Gastrocnemius medialis (tissue), 4 donors: Measurements from ENCODE around the gene IL2RA. TPM values are rescaled to one million over a fixed set of nuclear protein-coding genes. Genes with fewer than 3 reads are reported as not detected.

Experiments used
- ATAC-seq, 2 donors: fragments of 150-250 bp; one replicate each; pipeline ENCODE4 v1.9.1; 2016
- DNase-seq, 2 donors: peaks; one replicate each; pipeline ENCODE4 v3.0.0-alpha.2; 2019
- H3K27ac ChIP-seq, 4 donors: fragments of 200-600 bp; sonication (generic); 1 replicate in 1 of 4; 2 replicates in 3 of 4; pipeline ENCODE4 v1.5.1; 2016 to 2018; ENCODE audit warnings: mild to moderate bottlenecking in 2 of 4, moderate library complexity in 1 of 4
- H3K27me3 ChIP-seq, 3 donors: fragments of 200-600 bp; sonication (generic) in 2 of 3; 1 replicate in 1 of 3; 2 replicates in 2 of 3; pipeline versions ENCODE4 v1.5.1 to v1.6.0; 2016 to 2019; ENCODE audit warnings: mild to moderate bottlenecking in 1 of 3, moderate library complexity in 1 of 3
- H3K36me3 ChIP-seq, 2 donors: fragments of 200-600 bp; sonication (generic) in 1 of 2; one replicate each; pipeline ENCODE4 v1.5.1; 2017 to 2018
- H3K4me1 ChIP-seq, 2 donors: fragments of 200-600 bp; sonication (generic) in 1 of 2; one replicate each; pipeline ENCODE4 v1.5.1; 2016 to 2017; ENCODE audit warnings: mild to moderate bottlenecking in 2 of 2
- H3K4me3 ChIP-seq, 4 donors: fragments of 200-600 bp; sonication (generic) in 3 of 4; 1 replicate in 1 of 4; 2 replicates in 3 of 4; pipeline ENCODE4 v1.5.1; 2016 to 2019; ENCODE audit warnings: mild to moderate bottlenecking in 2 of 4
- H3K9me3 ChIP-seq, 3 donors: fragments of 200-600 bp; sonication (generic) in 2 of 3; 1 replicate in 1 of 3; 2 replicates in 2 of 3; pipeline ENCODE4 v1.5.1; 2016 to 2019
- POLR2A ChIP-seq, 2 donors: fragments of 450-650 bp; IDR thresholded peaks; one replicate each; pipeline ENCODE4 v1.6.1; 2017; ENCODE audit warnings: antibody characterized with exemption in 2 of 2, mild to moderate bottlenecking in 2 of 2, moderate library complexity in 2 of 2
- in situ Hi-C, 4 donors: fragments of 200-750 bp; cut with MboI; loops; one replicate each; pipeline versions ENCODE4 v1.15.0 to v1.8.0; 2017; ENCODE audit warnings: low sequenced_read_pairs in 4 of 4
- intact Hi-C: fragments of 100-400 bp; cut with DNase I; formaldehyde crosslinking; loops from one replicate; pipeline ENCODE4 v1.15.1; 2023; ENCODE audit warnings: low total_unique reads
- total RNA-seq, 4 donors: library from RNA; depleted of rRNA; stranded (reverse); fragments of >200 nt; gene quantifications; one replicate each; pipeline versions ENCODE4 v1.1.0 to v1.2.3, GENCODE V29; 2016
- TF ChIP-seq, protein P1 (sequence below), 5 experiments: fragments of 450-650 bp in 3 of 5; fragments of 200-600 bp in 2 of 5; sonication (generic) in 2 of 5; IDR thresholded peaks in 4 of 5; conservative IDR thresholded peaks in 1 of 5; 1 replicate in 4 of 5; 2 replicates in 1 of 5; pipeline ENCODE4 v1.5.1; 2016 to 2019; ENCODE audit warnings: antibody characterized with exemption in 5 of 5, mild to moderate bottlenecking in 3 of 5, moderate library complexity in 3 of 5

IL2RA gene
- total RNA-seq, 4 donors from 2014 or later, result 2.1 TPM; not detected in 3

- DNase-seq, result no peak
- H3K4me3 ChIP-seq, result no peak overlapping the region
- no peak overlapping the region for H3K27ac ChIP-seq
- ATAC-seq, result no peak
- H3K4me1 ChIP-seq, result peaks cover 8% of the 10 kb centered on the region in 2 donors
- TF ChIP-seq, protein P1, sequence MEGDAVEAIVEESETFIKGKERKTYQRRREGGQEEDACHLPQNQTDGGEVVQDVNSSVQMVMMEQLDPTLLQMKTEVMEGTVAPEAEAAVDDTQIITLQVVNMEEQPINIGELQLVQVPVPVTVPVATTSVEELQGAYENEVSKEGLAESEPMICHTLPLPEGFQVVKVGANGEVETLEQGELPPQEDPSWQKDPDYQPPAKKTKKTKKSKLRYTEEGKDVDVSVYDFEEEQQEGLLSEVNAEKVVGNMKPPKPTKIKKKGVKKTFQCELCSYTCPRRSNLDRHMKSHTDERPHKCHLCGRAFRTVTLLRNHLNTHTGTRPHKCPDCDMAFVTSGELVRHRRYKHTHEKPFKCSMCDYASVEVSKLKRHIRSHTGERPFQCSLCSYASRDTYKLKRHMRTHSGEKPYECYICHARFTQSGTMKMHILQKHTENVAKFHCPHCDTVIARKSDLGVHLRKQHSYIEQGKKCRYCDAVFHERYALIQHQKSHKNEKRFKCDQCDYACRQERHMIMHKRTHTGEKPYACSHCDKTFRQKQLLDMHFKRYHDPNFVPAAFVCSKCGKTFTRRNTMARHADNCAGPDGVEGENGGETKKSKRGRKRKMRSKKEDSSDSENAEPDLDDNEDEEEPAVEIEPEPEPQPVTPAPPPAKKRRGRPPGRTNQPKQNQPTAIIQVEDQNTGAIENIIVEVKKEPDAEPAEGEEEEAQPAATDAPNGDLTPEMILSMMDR (IDR thresholded peaks at IDR 0.05 in 4 of 5, conservative IDR thresholded peaks at IDR 0.05 in 1 of 5), result no peak
- no peak for TF ChIP-seq POLR2A (IDR thresholded peaks at IDR 0.05)
- H3K36me3 ChIP-seq, result no peaks in the 10 kb centered on the region
- no peaks in the 10 kb centered on the region for H3K9me3 ChIP-seq
- in situ Hi-C loops, result no loop called here
- peaks cover 0 to 3% (median 0%) of the 10 kb centered on the region in 3 donors for H3K27me3 ChIP-seq
- intact Hi-C loops, result no loop called here
Measured at GRCh38 chr10:6038071-6038631, 24.0 kb downstream of the IL2RA start.

GRCh38 chr10:6037422-6037821 lies 24.7 kb downstream of the IL2RA start:
- peaks cover 0 to 3% (median 0%) of the 10 kb centered on the region in 3 donors for H3K27me3 ChIP-seq
- intact Hi-C loops (no loop called here), in situ Hi-C loops (no loop called here)
- H3K4me3 ChIP-seq, result no peak overlapping the region
- no peak overlapping the region for H3K27ac ChIP-seq
- DNase-seq (no peak), ATAC-seq (no peak)
- peaks cover 8% of the 10 kb centered on the region in 2 donors for H3K4me1 ChIP-seq
- TF ChIP-seq POLR2A (IDR thresholded peaks at IDR 0.05), result no peak
- TF ChIP-seq, protein P1 (IDR thresholded peaks at IDR 0.05 in 4 of 5, conservative IDR thresholded peaks at IDR 0.05 in 1 of 5), result no peak
- no peaks in the 10 kb centered on the region for H3K36me3 ChIP-seq
- no peaks in the 10 kb centered on the region for H3K9me3 ChIP-seq

- no peak overlapping the region for H3K4me3 ChIP-seq
- no peak for DNase-seq
- in situ Hi-C loops (no loop called here), intact Hi-C loops (no loop called here)
- ATAC-seq, result no peak
- TF ChIP-seq, protein P1 (IDR thresholded peaks at IDR 0.05 in 4 of 5, conservative IDR thresholded peaks at IDR 0.05 in 1 of 5), result no peak
- TF ChIP-seq POLR2A (IDR thresholded peaks at IDR 0.05), result no peak
- H3K4me1 ChIP-seq, result peaks cover 8% of the 10 kb centered on the region in 2 donors
- H3K27me3 ChIP-seq, result peaks cover 0 to 3% (median 0%) of the 10 kb centered on the region in 3 donors
- H3K36me3 ChIP-seq, result no peaks in the 10 kb centered on the region
- H3K9me3 ChIP-seq, result no peaks in the 10 kb centered on the region
- no peak overlapping the region for H3K27ac ChIP-seq
Measured at GRCh38 chr10:6036861-6037321, 25.3 kb downstream of the IL2RA start.

- H3K9me3 ChIP-seq, result no peaks in the 10 kb centered on the region
- H3K27ac ChIP-seq, result no peak overlapping the region
- no peaks in the 10 kb centered on the region for H3K27me3 ChIP-seq
- H3K4me1 ChIP-seq, result peaks cover 8% of the 10 kb centered on the region in 2 donors
- intact Hi-C loops, result no loop called here
- no peak for ATAC-seq
- DNase-seq, result no peak
- TF ChIP-seq POLR2A (IDR thresholded peaks at IDR 0.05), result no peak
- TF ChIP-seq, protein P1 (IDR thresholded peaks at IDR 0.05 in 4 of 5, conservative IDR thresholded peaks at IDR 0.05 in 1 of 5), result no peak
- no peak overlapping the region for H3K4me3 ChIP-seq
- in situ Hi-C loops, result no loop called here
- H3K36me3 ChIP-seq, result no peaks in the 10 kb centered on the region
Measured at GRCh38 chr10:6035931-6036575, 26.1 kb downstream of the IL2RA start.
